GM23248 (cell line): Measurements from ENCODE around the gene NR2C2. TPM values are rescaled to one million over a fixed set of nuclear protein-coding genes. Genes with fewer than 3 reads are reported as not detected.

Experiments used
- DNase-seq: peaks from one replicate; pipeline ENCODE4 v3.0.0-alpha.2; 2015
- H2AFZ ChIP-seq: fragments of 200-600 bp; sonication (generic); 2 replicates; pipeline ENCODE4 v1.6.1; 2016; ENCODE audit warnings: antibody characterized with exemption
- H3F3A ChIP-seq: fragments of 200-600 bp; sonication (generic); 2 replicates; pipeline ENCODE4 v1.6.1; 2016; ENCODE audit warnings: mild to moderate bottlenecking, antibody characterized with exemption, mixed run types; ENCODE audit not compliant: insufficient read depth
- H3K27ac ChIP-seq: fragments of 200-600 bp; sonication (generic); 2 replicates; pipeline ENCODE4 v1.5.1; 2016; ENCODE audit warnings: mild to moderate bottlenecking
- H3K27me3 ChIP-seq: fragments of 200-600 bp; sonication (generic); replicated peaks from 2 replicates; pipeline ENCODE4 v1.6.1; 2016; ENCODE audit warnings: mild to moderate bottlenecking; ENCODE audit not compliant: insufficient read depth
- H3K36me3 ChIP-seq: fragments of 200-600 bp; sonication (generic); 2 replicates; pipeline ENCODE4 v1.6.1; 2016; ENCODE audit warnings: low read depth, mild to moderate bottlenecking
- H3K4me1 ChIP-seq: fragments of 200-600 bp; sonication (generic); 2 replicates; pipeline ENCODE4 v1.6.1; 2016; ENCODE audit warnings: mild to moderate bottlenecking; ENCODE audit not compliant: insufficient read depth
- H3K4me2 ChIP-seq: fragments of 200-600 bp; sonication (generic); one replicate; pipeline ENCODE4 v1.6.1; 2016; ENCODE audit warnings: mild to moderate bottlenecking; ENCODE audit not compliant: unreplicated experiment
- H3K4me3 ChIP-seq: fragments of 200-600 bp; sonication (generic); 2 replicates; pipeline ENCODE4 v1.5.1; 2016; ENCODE audit warnings: mild to moderate bottlenecking
- H3K79me2 ChIP-seq: fragments of 200-600 bp; sonication (generic); 2 replicates; pipeline ENCODE4 v1.6.1; 2016; ENCODE audit warnings: mild to moderate bottlenecking; ENCODE audit not compliant: insufficient read depth
- H3K9ac ChIP-seq: fragments of 200-600 bp; sonication (generic); 2 replicates; pipeline ENCODE4 v1.6.1; 2016; ENCODE audit warnings: mild to moderate bottlenecking
- H3K9me2 ChIP-seq: fragments of 200-600 bp; sonication (generic); 2 replicates; pipeline ENCODE4 v1.6.1; 2016; ENCODE audit warnings: mixed run types, mild to moderate bottlenecking, moderate library complexity; ENCODE audit not compliant: insufficient read depth
- H3K9me3 ChIP-seq: fragments of 200-600 bp; sonication (generic); one replicate; pipeline ENCODE4 v1.6.1; 2017; ENCODE audit warnings: low read depth
- H4K20me1 ChIP-seq: fragments of 200-600 bp; sonication (generic); 2 replicates; pipeline ENCODE4 v1.6.0; 2016; ENCODE audit not compliant: insufficient read depth
- EZH2 ChIP-seq: fragments of 200-600 bp; sonication (generic); IDR thresholded peaks from 2 replicates; pipeline ENCODE4 v1.6.1; 2018; ENCODE audit warnings: antibody characterized with exemption, mild to moderate bottlenecking; ENCODE audit not compliant: insufficient read depth, poor library complexity, severe bottlenecking
- EZH2phosphoT487 ChIP-seq: fragments of 200-600 bp; sonication (generic); IDR thresholded peaks from 2 replicates; pipeline ENCODE4 v1.6.1; 2018; ENCODE audit warnings: antibody characterized with exemption, moderate library complexity, mild to moderate bottlenecking, low read depth; ENCODE audit not compliant: insufficient read depth
- WGBS, 2 experiments: methylation state at CpG; one replicate each; pipeline ENCODE4 v1.1.6; 2015 to 2017; ENCODE audit warnings: low lambda C conversion rate in 2 of 2, low coverage in 1 of 2; ENCODE audit errors: missing lambda C conversion rate in 2 of 2; 5-methylcytosine and 5-hydroxymethylcytosine counted together
- in situ Hi-C: fragments of 300-500 bp; cut with MboI; formaldehyde crosslinking; loops from 2 replicates; pipeline ENCODE4 v1.15.0; 2020
- polyA plus RNA-seq: library from polyadenylated mRNA; unstranded; fragments of >200 nt; fragmentation: Nextera tagmentation; extraction: Ambion mirVana; gene quantifications from 2 replicates; pipeline ENCODE4 v1.2.1, GENCODE V29; 2016
- total RNA-seq: library from RNA; depleted of rRNA; stranded (reverse); fragments of >200 nt; shearing (Covaris generic); gene quantifications from 2 replicates; pipeline ENCODE4 v1.2.3, GENCODE V29; 2014

Gene NR2C2
- total and polyA plus RNA-seq, 2 experiments from 2014 or later = 9.6 to 27.5 TPM

DNA sequence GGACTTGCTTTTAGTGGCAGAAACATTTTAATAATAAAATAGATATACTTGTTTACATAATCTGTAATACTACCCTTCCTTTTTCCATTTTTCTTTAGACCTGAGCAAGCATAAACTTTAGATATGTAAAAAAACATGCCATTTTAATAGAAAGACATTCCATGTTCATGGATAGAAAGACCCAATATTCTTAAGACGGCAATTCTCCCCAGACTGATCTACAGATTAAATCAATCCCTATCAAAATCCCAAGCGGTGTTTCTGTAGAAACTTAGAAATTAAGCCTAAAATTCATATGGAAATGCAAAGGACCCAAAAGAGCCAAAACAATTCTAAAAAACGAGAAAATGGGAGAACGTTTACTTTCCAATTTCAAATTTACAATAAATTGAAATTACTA, 106.2 kb downstream of the NR2C2 start:
- peaks cover 8% of the 10 kb centered on the region; the same call in 1 of the 2 replicates for H3K4me1 ChIP-seq
- H3F3A ChIP-seq = no peaks in the 10 kb centered on the region; the same call in 1 of the 2 replicates
- TF ChIP-seq EZH2phosphoT487 (no peak), EZH2 (no peak)
- H2AFZ ChIP-seq = no peak overlapping the region
- 96 to 99% methylated on average over 4 of the region's 4 CpGs for WGBS, 2 experiments
- H3K9me3 ChIP-seq = no peaks in the 10 kb centered on the region
- H4K20me1 ChIP-seq = no peaks in the 10 kb centered on the region
- H3K79me2 ChIP-seq = peaks cover 89% of the 10 kb centered on the region
- in situ Hi-C loops = no loop called here
- peaks cover 19% of the 10 kb centered on the region for H3K36me3 ChIP-seq
- no peak overlapping the region for H3K9ac ChIP-seq
- H3K4me2 ChIP-seq = no peak overlapping the region
- H3K9me2 ChIP-seq = no peaks in the 10 kb centered on the region
- DNase-seq = no peak
- H3K27ac ChIP-seq = no peak overlapping the region
- no peak overlapping the region for H3K4me3 ChIP-seq
- no peaks in the 10 kb centered on the region for H3K27me3 ChIP-seq

GRCh38 chr3:15055019-15055557, 107.7 kb downstream of the NR2C2 start:
- no peak overlapping the region for H3K4me3 ChIP-seq
- H2AFZ ChIP-seq = no peak overlapping the region
- H3K9ac ChIP-seq = no peak overlapping the region
- no peaks in the 10 kb centered on the region for H4K20me1 ChIP-seq
- TF ChIP-seq EZH2 = no peak
- TF ChIP-seq EZH2phosphoT487 = no peak
- H3K4me2 ChIP-seq = no peak overlapping the region
- H3K4me1 ChIP-seq = peaks cover 8% of the 10 kb centered on the region; the same call in 1 of the 2 replicates
- 84% methylated on average over 8 of the region's 8 CpGs for WGBS, 2 experiments
- in situ Hi-C loops = no loop called here
- no peaks in the 10 kb centered on the region for H3K9me3 ChIP-seq
- peak; percentile 57 for DNase-seq
- H3F3A ChIP-seq = no peaks in the 10 kb centered on the region; the same call in 1 of the 2 replicates
- H3K36me3 ChIP-seq = peaks cover 6% of the 10 kb centered on the region; the same call in 1 of the 2 replicates
- H3K9me2 ChIP-seq = no peaks in the 10 kb centered on the region
- peak overlapping the region; percentile 3 for H3K27ac ChIP-seq
- no peaks in the 10 kb centered on the region for H3K27me3 ChIP-seq
- H3K79me2 ChIP-seq = peaks cover 96% of the 10 kb centered on the region

GRCh38 chr3:15056676-15057404, 109.5 kb downstream of the NR2C2 start:
- H3K27ac ChIP-seq = no peak overlapping the region
- H3K27me3 ChIP-seq = no peaks in the 10 kb centered on the region
- H3K4me1 ChIP-seq = peaks cover 8% of the 10 kb centered on the region; the same call in 1 of the 2 replicates
- H3K9ac ChIP-seq = no peak overlapping the region
- H3K4me3 ChIP-seq = no peak overlapping the region
- no peaks in the 10 kb centered on the region for H4K20me1 ChIP-seq
- H2AFZ ChIP-seq = no peak overlapping the region
- in situ Hi-C loops = no loop called here
- peaks cover 5% of the 10 kb centered on the region; the same call in 1 of the 2 replicates for H3K36me3 ChIP-seq
- no peaks in the 10 kb centered on the region for H3K9me2 ChIP-seq
- TF ChIP-seq EZH2phosphoT487 (no peak), EZH2 (no peak)
- H3K4me2 ChIP-seq = no peak overlapping the region
- peaks cover 88% of the 10 kb centered on the region for H3K79me2 ChIP-seq
- DNase-seq = no peak
- WGBS, 2 experiments = 93% methylated on average over 19 of the region's 19 CpGs
- no peaks in the 10 kb centered on the region; the same call in 1 of the 2 replicates for H3F3A ChIP-seq
- no peaks in the 10 kb centered on the region for H3K9me3 ChIP-seq

- 92 to 96% methylated on average over 3 of the region's 3 CpGs for WGBS, 2 experiments
- Histone ChIP-seq H3K9me3 (no peaks in the 10 kb centered on the region), H2AFZ (no peak overlapping the region), H3K36me3 (peaks cover 5% of the 10 kb centered on the region; the same call in 1 of the 2 replicates), H3K4me2 (no peak overlapping the region), H3K4me1 (peaks cover 17% of the 10 kb centered on the region), H3K79me2 (peaks cover 78% of the 10 kb centered on the region), H3K27me3 (no peaks in the 10 kb centered on the region), H3K9me2 (no peaks in the 10 kb centered on the region), H3K27ac (no peak overlapping the region), H3F3A (no peaks in the 10 kb centered on the region; the same call in 1 of the 2 replicates), H3K4me3 (no peak overlapping the region), H3K9ac (no peak overlapping the region), H4K20me1 (no peaks in the 10 kb centered on the region)
- in situ Hi-C loops = no loop called here
- DNase-seq = no peak
- no peak for TF ChIP-seq EZH2phosphoT487
- no peak for TF ChIP-seq EZH2
These were observed 112.6 kb downstream of the NR2C2 start for GRCh38 chr3:15060029-15060428.
